Fibroblast of lung (primary cell): ENCODE data around the gene DEGS2. TPM values are rescaled to one million over a fixed set of nuclear protein-coding genes. Genes with fewer than 3 reads are reported as not detected.

Experiments
- DNase-seq, 2 donors: peaks; one replicate each; pipeline versions ENCODE4 v3.0.0 to v3.0.0-alpha.2; 2010; ENCODE audit warnings: low read depth in 2 of 2
- H2AFZ ChIP-seq: 2 replicates; pipeline ENCODE4 v1.5.1; 2012; ENCODE audit warnings: low read length, control low read depth, inconsistent platforms
- H3K27ac ChIP-seq: 2 replicates; pipeline ENCODE4 v1.5.1; 2011; ENCODE audit warnings: low read length, control low read depth; ENCODE audit not compliant: insufficient read depth
- H3K27me3 ChIP-seq: 2 replicates; pipeline ENCODE4 v1.5.1; 2011; ENCODE audit warnings: mild to moderate bottlenecking, low read length; ENCODE audit not compliant: control insufficient read depth, insufficient read depth
- H3K36me3 ChIP-seq: 2 replicates; pipeline ENCODE4 v1.5.1; 2011; ENCODE audit warnings: low read length; ENCODE audit not compliant: control insufficient read depth, insufficient read depth
- H3K4me1 ChIP-seq: 2 replicates; pipeline ENCODE4 v1.5.1; 2011; ENCODE audit warnings: low read length; ENCODE audit not compliant: control insufficient read depth, insufficient read depth; ENCODE audit errors: extremely low read depth
- H3K4me2 ChIP-seq: 2 replicates; pipeline ENCODE4 v1.5.1; 2011; ENCODE audit warnings: low read length, control low read depth; ENCODE audit not compliant: insufficient read depth; ENCODE audit errors: extremely low read depth
- H3K4me3 ChIP-seq, 4 experiments: fragments of 200-600 bp in 1 of 4; sonication (generic) in 1 of 4; replicated peaks in 1 of 4; 2 replicates each; pipeline ENCODE4 v1.5.1; 2011 to 2016; ENCODE audit warnings: low read length in 4 of 4, low read depth in 3 of 4, mild to moderate bottlenecking in 3 of 4, control low read depth in 2 of 4, inconsistent platforms in 1 of 4, mixed read lengths in 1 of 4; ENCODE audit not compliant: insufficient read depth in 1 of 4; ENCODE audit errors: control extremely low read depth in 1 of 4
- H3K79me2 ChIP-seq: 2 replicates; pipeline ENCODE4 v1.5.1; 2012; ENCODE audit warnings: mild to moderate bottlenecking, low read length, inconsistent platforms; ENCODE audit not compliant: control insufficient read depth, insufficient read depth
- H3K9ac ChIP-seq: 2 replicates; pipeline ENCODE4 v1.5.1; 2011; ENCODE audit warnings: mild to moderate bottlenecking, low read length, control low read depth; ENCODE audit not compliant: insufficient read depth
- H3K9me3 ChIP-seq: 2 replicates; pipeline ENCODE4 v1.5.1; 2012; ENCODE audit warnings: low read depth, low read length; ENCODE audit not compliant: control insufficient read depth, insufficient read depth
- H4K20me1 ChIP-seq: 2 replicates; pipeline ENCODE4 v1.5.1; 2011; ENCODE audit warnings: low read length; ENCODE audit not compliant: control insufficient read depth, insufficient read depth; ENCODE audit errors: extremely low read depth
- CTCF ChIP-seq, 2 donors: IDR thresholded peaks in 1 of 2; conservative IDR thresholded peaks in 1 of 2; 1 replicate in 1 of 2; 2 replicates in 1 of 2; pipeline ENCODE4 v1.5.1; 2011 to 2012; ENCODE audit warnings: low read length in 2 of 2, control low read depth in 1 of 2, inconsistent platforms in 1 of 2, low read depth in 1 of 2, mild to moderate bottlenecking in 1 of 2
- EZH2 ChIP-seq: IDR thresholded peaks from 2 replicates; pipeline ENCODE4 v1.5.1; 2012; ENCODE audit warnings: low read length, control low read depth, mild to moderate bottlenecking; ENCODE audit errors: missing control alignments
- polyA plus RNA-seq, 2 donors: library from polyadenylated mRNA; depleted of rRNA in 1 of 2; stranded (reverse) in 1 of 2; unstranded in 1 of 2; fragments of >200 nt; gene quantifications; 2 replicates each; pipeline ENCODE4 v1.2.1, GENCODE V29; 2011 to 2012; ENCODE audit warnings: missing spikeins in 1 of 2
- total RNA-seq: library from RNA; depleted of rRNA; stranded (reverse); fragments of >200 nt; gene quantifications from 2 replicates; pipeline ENCODE4 v1.2.1, GENCODE V29; 2014

Gene DEGS2
- total and polyA plus RNA-seq, 2 donors (not counting 1 experiment from before 2014, with no cell fraction given), result under 0.01 TPM; not detected in 1

GRCh38 chr14:100107236-100107635 is 52.2 kb downstream of the DEGS2 start:
- no peak overlapping the region for H3K9ac ChIP-seq
- H3K79me2 ChIP-seq, result no peaks in the 10 kb centered on the region
- no peak overlapping the region for H2AFZ ChIP-seq
- TF ChIP-seq CTCF (conservative IDR thresholded peaks at IDR 0.05 in 1 of 2, IDR thresholded peaks at IDR 0.05 in 1 of 2; ENCODE audit: low read depth in 1 of 2, low read length in 2 of 2) (no peak), EZH2 (no peak)
- H3K4me3 ChIP-seq, result no peak overlapping the region
- H4K20me1 ChIP-seq, result no peaks in the 10 kb centered on the region
- no peaks in the 10 kb centered on the region for H3K36me3 ChIP-seq
- H3K9me3 ChIP-seq, result no peaks in the 10 kb centered on the region
- no peak for DNase-seq
- no peak overlapping the region for H3K4me2 ChIP-seq
- H3K27me3 ChIP-seq, result no peaks in the 10 kb centered on the region
- no peak overlapping the region for H3K27ac ChIP-seq
- peaks cover 12% of the 10 kb centered on the region for H3K4me1 ChIP-seq

GRCh38 chr14:100106250-100107112 is 53.0 kb downstream of the DEGS2 start:
- no peaks in the 10 kb centered on the region for H3K27me3 ChIP-seq
- H3K79me2 ChIP-seq, result no peaks in the 10 kb centered on the region
- H3K9ac ChIP-seq, result no peak overlapping the region
- no peaks in the 10 kb centered on the region for H3K36me3 ChIP-seq
- no peak overlapping the region for H3K4me3 ChIP-seq
- no peaks in the 10 kb centered on the region for H4K20me1 ChIP-seq
- TF ChIP-seq CTCF (conservative IDR thresholded peaks at IDR 0.05 in 1 of 2, IDR thresholded peaks at IDR 0.05 in 1 of 2; ENCODE audit: low read depth in 1 of 2, low read length in 2 of 2) (no peak), EZH2 (no peak)
- peaks cover 12% of the 10 kb centered on the region for H3K4me1 ChIP-seq
- no peak overlapping the region for H3K27ac ChIP-seq
- no peak for DNase-seq
- H3K9me3 ChIP-seq, result no peaks in the 10 kb centered on the region
- H3K4me2 ChIP-seq, result no peak overlapping the region
- H2AFZ ChIP-seq, result no peak overlapping the region

- Histone ChIP-seq H3K27ac (no peak overlapping the region), H4K20me1 (no peaks in the 10 kb centered on the region), H3K9me3 (no peaks in the 10 kb centered on the region), H3K9ac (no peak overlapping the region), H2AFZ (no peak overlapping the region), H3K79me2 (no peaks in the 10 kb centered on the region), H3K4me3 (no peak overlapping the region), H3K4me1 (peaks cover 12% of the 10 kb centered on the region), H3K4me2 (no peak overlapping the region), H3K36me3 (no peaks in the 10 kb centered on the region), H3K27me3 (no peaks in the 10 kb centered on the region)
- no peak for DNase-seq
- TF ChIP-seq CTCF (conservative IDR thresholded peaks at IDR 0.05 in 1 of 2, IDR thresholded peaks at IDR 0.05 in 1 of 2; ENCODE audit: low read depth in 1 of 2, low read length in 2 of 2), result no peak
- no peak for TF ChIP-seq EZH2
Measured at GRCh38 chr14:100105357-100106169, 53.9 kb downstream of the DEGS2 start.
